ENCODE measurements around the gene SRP68.

The SRP68 gene

DNA sequence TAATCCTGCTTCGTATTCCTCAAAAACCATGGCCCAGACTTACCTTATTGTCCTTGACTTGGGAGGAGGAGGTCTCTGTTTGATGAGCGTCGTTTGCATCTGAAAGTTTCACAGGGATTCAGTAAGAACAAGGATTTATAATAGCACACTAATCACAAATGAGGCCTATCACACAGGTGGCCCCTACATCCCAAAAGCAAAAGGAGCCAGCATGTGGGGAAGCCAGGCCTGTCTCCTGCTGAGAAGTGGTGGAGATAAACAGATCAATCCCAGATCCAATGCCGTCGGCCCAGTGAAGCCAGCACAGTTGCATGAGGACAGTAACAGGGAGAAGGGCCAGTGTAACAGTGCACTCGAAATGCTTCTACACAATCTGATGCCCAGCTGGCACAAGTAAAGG lies 31.9 kb downstream of the SRP68 start:
- no peak for DNase-seq

DNA sequence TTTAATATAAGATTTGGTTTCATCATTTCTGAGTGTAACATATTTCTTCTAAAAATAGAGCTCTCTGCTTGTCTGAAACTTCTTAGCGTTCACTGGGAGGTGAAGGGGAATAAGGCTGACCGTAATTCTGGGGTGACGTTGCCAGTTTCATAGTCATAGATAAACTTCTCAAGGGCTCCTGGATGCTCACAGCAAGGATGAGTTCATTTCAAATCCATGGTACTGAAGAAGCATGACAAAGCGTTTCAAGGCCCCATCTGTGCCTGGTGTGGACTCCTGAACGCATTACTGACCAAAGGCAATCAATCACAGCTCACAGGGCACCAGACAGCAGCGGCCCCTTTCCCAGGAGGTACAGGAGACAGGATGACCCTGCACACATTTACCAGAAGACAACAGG lies 33.2 kb downstream of the SRP68 start:
- no peak for DNase-seq

DNA sequence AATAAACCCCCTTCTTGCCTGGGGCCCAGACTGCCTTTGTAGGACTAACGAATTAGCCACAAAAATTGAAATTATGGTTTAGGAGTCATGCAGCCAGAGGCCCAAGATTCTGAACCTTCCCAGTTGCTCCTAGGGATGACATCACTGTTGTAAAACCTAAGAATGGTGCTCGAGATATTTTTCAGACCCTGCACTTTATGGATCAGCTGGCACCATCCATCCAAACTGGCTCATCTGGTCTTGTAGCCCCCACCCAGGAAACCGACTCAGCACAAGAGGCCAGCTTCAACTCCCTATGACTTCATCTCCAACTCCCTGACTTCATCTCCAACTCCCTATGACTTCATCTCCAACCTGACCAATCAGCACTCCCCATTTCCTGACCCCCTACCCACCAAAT lies 34.3 kb downstream of the SRP68 start:
- DNase-seq, result no peak

DNA sequence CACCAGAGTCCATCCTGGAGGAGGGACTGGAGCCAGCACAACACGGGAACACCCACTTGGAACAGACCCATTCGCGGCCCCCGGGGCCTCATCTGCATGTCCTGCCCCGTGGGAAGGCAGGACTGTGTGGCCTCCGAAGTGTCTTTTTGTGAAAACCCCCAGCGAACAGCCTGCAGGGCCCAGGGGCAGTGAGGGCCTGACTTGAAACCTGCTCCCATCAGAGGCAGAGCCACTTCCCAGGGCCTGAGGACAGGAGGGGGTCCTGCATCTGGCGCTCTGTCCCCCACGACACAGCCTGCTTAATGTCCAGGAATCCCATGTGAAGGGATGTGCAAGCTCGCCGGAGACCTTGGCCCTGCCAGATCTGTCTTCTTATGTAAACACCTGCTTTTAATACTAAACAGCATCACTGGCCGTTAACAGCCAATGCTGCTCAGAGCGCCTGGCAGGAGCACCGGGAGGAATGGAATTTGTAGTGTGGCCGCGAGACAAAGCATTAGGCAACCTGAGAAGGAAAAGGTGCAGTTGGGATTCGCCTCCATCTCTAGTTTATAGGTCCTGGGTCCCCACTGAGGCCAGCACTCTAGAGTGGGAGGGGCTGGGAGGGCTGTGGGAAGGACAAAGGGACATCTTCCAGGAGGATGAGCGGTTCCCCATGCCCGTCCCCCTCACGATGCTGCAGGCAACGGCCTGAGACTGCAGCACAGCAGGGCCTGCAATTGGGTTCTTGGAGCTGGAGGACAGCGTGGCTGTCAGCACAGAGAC lies 35.6 kb downstream of the SRP68 start:
- DNase-seq, result no peak

DNA sequence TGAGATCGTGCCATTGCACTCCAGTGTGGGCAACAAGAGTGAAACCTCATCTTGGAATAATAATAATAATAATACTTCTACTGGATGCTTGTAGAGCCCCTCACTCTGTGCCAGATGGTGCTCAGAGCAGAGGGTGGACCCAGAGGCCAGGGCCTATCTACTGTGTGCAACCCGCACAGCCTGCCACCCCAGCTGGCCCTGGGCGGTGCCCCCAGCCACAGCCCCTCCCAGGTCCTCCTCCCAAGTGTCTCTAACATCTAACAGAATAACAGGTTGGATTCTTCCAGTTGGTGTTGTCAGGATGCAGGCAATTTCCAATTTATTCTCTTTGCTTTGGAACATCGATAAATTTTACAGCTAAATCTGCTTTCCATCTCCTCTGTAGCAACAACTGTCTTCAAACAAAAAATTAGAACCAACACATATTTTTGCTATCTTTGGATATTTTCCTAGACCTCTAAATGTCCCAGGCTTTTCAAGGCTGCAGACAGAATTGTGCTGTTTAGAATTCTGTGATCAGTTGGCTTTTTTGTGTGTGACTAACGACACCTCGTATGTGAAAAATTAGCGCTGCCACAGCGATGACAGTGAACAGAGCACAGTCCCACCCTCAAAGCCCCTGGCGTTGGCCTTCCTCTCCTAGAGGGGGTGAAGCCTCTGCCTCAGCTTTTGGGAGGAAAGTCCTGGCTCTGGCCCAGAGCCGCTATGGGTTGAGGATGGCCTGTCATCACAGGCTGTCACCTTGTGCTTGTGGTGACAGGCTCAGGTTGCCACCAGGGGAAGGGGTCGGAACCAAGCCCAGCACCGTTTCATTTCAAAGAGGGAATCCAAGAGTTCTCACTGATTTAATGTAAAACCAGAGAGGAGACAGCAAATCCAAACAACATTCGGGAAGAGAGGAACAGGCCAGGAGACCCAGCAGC lies 37.6 kb downstream of the SRP68 start:
- DNase-seq, result no peak

DNA sequence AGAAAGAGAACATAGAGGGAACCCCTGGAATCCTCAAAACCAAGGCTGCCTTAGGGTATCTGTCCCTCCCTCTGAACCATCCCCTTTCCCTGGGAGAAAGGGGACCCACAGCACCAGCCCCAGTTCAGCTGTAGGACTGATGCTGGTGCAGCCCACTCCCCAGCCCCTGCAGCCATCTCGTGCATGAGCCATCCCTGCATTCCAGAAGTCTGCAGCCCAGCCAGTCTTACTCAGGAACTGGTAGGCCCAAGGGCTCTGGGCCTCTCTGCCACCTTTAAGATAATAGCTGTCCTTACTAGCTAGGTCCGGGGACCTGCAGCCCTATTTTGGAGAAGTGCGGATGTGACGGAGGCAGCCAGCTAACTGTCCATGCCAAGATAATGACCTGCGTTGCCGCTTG lies 39.2 kb downstream of the SRP68 start:
- no peak for DNase-seq

DNA sequence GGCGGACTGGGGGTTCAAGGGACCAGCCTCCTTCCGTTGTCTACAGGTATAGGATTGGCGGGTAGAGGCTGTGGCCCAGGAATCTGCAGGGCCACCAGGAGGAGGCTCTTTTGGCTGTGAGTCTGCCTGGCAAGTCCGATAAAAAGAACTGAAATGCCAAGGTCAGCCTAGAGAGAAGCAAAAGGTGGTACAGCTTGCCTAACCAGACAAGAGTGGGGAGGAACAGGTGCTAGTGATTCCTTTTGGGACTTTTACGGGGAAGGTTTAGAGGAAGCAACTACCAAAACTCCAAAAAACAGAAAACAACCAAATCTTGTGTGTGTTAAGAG lies 39.6 kb downstream of the SRP68 start:
- no peak for DNase-seq

DNA sequence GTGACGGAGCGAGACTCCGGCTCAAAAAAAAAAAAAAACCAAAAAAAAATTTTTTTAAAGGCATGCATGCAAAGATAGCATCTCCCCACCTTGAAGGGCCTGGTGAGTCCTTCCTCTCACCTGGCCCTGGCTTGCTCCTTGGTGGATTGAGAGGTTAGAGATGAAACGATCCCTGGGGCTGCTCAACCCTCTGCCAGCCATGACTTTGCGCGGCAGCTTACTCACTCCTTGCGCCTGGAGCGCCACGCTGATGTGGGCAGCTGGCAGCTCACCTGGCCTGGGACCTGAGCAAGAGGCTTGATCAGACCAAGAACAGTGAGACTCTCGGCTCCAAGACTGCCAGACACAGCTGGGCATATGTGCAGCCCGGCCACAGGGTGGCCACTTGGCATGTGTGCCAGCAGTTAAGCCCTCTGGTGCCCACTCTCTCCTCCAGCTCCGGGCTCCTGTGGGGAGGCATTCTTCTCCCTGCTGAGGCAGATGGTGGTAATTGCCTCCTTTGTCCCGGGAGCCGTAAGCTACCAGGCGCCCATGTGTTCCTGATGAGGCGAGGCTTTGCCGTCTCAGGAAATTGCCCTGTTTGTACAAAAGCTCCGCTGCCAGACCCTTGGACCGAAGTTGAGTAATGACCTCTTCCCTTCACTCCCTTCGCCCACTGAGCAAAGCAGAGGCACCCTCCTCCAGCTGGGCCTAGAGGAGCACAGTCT lies 40.1 kb downstream of the SRP68 start:
- no peak for DNase-seq

DNA sequence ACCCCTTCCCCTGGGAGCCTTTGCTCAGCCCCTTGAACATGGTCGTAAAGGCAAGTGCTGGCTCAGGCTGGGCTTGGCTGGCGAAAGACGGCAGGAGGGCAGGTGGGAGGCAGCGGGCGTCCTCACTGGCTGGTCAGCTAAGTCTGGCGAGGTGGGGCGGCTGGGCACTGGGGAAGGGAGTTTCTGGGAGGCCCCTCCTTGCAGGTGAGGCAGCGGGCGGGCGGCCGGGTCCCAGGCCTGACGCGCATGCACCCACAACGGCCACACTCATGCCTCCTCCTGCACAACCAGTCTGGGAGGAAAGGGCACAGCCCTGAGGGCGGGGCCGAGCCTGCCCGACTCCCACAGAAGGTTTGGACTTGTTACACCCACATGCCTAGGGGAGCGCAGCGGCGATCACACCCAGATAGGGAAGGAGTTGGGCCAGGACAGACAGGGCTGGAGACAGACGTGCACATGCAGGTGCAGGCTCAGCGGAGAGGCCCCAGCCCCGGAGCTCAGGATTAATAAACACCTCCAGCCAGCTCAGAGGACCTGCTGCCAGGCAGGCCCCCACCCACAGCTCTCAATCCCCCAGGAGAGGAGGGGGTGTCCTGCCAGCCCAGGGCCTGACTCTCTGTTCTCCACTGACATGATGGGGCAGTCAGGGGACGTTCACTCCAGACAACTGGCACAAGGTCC lies 45.0 kb downstream of the SRP68 start, which contains the start of gene EVPL:
Gene EVPL (minus strand): TSS at position 148 of the 681 bp plus-strand sequence. CDS start 108 bp downstream, at position 40.
- DNase-seq, result no peak

DNA sequence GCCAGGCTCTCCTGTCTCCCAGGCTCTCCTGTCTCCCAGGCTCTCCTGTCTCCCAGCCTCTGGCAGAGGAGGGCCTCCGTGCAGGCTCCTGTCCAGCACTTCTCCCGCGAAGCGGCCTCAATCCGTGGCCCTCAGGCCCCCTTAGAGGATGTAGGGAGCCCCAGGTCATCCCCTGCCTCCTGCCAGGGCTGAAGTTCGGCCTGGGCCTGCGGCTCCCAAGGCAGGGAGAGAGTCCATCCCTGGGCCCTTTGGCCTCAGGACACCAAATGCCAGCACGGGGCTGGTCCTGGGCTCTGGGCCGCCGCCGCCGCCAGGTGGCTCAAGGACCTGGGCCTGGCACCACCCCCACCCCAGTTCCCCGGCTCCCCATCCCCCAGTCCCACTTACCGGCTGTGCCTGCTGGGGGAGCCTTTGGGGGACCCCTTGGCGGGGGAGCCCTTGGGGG lies 45.6 kb downstream of the SRP68 start:
- DNase-seq, result no peak

DNA sequence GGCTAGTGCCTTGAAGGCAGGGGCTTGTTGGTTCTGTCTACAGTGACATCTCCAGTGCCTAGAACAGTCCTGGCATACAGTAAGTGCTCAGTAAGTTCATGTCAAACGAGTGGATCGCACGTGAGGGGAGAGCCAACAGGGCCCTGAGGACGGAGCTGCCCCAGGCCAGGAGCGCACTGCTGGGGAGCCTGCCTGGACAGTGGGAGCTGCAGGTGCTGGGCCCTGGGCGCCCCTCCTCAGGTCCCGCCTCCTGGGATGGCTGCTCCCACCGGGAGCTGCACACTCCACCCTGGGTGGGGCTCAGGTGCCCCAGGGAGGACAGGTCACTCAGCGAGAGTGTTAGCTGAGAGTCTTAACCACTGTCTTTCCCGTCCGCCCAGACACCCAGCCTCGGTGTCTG lies 47.0 kb downstream of the SRP68 start:
- DNase-seq, result no peak

DNA sequence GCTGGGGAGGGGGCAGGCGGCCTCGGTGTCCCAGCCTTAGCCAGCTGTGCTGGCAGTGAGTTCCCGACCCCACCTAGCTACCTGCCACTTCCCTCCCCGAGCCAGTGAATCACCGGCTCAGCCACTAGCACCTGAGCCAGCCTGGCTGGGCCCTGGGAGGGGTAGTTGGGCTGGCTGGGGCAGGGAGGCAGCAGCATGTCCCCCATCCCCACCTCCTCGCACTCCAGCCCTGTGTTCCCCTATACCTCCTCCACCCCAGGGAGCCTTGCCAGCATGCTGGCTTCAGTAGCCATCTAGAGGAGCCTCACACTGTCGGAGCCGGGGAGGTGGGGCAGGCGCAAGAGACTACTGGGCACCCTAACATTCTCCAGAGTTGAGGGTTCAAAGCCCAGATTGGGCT lies 48.0 kb downstream of the SRP68 start:
- DNase-seq, result no peak

DNA sequence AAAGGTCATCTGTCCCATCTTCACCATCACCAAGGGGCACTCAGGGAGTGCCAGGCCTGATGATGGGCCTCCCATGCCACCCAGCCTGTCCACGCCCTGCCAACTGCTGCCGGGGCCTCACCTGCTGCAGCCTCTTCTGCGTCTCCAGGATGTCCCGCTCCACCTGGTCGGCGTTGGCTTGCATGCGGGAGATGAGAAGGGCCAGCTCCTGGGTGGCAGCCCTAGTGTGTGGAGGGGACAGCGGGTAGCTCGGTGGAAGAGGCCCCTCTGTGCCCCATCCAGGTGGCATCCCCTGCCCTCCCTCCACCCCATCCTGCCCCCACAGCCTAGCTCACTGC lies 48.4 kb downstream of the SRP68 start:
- no peak for DNase-seq

DNA sequence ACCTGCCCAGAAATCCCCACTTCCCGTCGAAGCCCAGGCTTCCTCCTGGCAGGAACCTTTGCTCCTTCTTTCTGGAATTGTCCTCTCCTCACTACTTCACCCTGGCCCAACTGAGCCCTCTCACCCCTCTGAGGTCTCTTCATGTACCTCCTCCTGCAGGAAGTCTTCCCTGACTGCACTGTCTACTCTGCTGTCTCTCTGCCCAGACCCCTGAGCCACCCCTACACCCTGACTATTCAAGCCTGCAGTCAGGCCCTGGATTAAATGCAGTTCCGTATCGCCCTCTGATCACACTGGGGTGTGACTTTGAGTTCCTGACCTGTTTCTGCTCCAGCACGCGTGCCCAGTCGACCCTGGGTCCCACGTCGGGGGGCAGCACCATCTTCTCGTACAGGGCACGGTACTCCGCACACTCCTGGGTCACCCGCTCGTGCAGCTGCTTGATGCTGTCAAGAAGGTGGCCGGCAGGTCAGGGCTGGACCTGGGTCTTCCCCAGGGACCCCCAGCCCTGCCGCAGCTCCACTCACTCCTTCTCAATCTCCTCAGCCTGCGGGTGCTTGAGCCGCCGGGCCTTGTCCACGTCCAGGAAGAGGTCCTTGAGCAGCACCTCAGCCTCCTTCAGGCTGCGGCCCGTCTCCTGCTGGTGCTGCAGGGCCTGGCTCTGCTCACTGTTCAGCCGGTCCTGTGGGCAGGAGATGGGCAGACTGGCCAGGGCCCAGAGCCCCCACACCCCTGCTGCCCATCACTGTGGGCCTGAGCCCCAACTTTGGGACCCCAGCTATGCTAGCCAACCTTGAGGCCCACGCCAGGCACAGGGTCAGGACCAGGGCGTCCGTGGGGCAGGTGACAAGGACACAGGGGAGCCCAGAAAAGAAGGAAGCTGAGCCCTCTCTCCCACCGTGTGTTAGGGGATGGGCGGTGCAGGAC lies 49.1 kb downstream of the SRP68 start:
- DNase-seq, result no peak

DNA sequence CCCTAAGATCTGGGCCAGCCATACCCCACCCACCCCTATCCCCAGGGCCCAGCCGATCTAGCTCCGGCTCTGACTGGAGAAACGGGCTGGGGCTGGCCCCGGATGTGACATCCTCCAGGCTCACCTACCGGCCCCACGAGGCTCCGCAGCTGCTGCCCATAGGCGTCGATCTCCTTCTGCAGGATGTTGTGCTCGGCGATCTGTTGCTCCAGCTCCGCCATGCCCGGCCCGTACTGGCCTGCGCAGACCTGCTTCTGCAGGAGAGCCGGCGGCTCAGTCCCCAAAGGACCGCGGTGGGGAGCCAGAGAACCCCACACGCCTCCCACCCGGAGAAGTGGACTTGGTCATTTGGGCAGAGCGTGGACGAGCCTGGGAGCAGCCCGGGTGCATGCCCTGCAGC lies 50.0 kb downstream of the SRP68 start:
- DNase-seq, result no peak

DNA sequence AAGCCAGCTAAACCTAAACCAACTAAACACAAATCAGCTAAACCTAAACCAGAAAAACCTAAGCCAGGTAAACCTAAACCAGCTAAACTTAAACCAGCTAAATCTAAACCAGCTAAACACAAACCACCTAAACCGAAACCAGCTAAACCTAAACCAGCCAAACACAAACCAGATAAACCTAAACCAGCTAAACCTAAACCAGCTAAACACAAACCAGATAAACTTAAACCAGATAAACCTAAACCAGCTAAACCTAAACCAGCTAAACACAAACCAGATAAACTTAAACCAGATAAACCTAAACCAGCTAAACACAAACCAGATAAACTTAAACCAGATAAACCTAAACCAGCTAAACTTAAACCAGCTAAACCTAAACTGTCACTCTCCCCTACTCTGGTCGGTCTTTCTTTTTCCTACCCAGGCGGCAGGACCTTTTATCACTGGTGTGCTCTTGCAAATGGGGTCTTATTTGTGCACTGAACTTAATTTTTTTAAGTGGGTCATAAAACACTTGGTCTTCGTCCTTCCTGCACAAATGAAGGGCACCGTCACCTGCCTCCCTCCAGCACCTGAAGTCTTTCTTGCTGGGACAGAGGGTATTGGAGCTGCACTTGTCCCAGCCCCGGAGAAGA lies 52.4 kb downstream of the SRP68 start:
- no peak for DNase-seq

DNA sequence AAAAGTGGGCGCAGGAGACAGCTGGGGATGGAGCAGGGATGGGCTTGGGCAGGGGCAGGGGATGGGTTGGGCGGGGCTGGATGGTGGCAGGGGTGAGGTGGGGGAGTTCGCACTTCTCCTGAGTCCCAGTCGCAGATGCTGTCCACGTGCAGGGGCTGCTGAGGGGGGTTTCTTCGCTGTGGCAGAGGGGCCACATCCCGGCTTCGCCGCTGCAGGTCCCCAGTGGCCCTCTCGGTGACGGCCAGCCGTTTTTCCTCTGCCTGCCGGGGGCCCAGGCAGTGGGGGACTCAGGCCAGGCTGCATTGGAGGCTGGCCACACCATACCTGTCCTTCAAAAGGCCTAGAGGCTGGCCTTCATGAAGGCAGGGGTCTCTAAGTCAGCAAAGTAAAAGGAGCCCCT lies 53.5 kb downstream of the SRP68 start:
- no peak for DNase-seq

DNA sequence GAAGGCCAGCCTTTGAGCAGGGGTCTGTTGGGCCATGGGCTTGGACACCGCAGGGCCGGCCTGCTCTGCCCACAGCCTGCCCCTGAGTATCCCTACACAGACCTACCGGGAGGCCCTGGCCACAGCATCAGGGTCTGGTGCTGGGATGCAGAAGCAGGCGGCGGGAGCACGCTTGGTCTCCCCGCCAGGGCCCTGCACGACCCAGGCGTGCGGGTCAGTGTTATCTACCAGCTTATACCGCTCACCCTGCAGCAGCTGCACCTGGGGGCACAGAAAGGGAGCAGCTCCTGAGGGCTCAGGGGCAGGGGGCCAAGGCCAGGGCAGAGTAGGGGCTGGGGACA lies 54.0 kb downstream of the SRP68 start:
- no peak for DNase-seq

DNA sequence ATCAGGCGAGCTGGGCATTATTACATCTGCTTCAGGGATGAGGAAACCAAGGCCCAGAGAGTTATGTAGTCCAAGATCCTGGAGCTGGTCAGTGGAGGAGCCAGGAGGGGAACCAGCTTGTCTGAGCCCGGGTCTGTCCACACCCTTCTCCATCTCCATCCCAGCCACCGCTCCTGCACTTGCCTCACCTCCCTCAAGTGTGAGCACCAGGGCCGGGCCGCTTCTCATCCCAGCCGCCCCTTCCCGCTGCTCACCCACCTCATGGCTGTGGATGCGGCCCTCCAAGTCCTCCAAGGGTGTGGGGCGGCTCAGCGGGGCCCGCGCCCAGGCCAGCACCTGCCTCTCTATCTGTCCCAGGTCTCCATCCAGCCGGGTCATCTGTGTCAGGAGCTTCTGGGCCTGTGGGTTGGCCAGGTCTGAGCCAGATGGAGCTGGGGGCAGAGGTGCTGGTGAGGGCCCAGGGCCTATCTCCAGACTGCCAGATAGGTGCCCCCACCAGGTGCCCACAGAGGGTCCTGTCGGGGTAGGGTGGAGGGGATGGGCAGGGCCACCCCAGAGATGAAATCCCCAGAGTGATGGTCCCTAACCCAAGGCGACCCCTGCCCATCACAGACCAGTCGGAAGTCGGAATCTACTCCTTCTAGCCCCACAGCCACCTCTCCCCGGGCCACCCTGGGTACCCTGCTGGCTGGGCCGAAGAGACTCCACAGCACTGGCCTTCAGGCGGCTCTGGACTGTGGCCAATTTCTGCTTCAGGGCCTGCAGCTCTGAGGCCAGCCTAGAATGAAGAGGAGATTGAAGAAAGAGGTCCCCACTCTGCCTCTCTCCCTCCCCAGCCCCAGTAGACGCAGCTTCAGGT lies 54.6 kb downstream of the SRP68 start:
- no peak for DNase-seq

DNA sequence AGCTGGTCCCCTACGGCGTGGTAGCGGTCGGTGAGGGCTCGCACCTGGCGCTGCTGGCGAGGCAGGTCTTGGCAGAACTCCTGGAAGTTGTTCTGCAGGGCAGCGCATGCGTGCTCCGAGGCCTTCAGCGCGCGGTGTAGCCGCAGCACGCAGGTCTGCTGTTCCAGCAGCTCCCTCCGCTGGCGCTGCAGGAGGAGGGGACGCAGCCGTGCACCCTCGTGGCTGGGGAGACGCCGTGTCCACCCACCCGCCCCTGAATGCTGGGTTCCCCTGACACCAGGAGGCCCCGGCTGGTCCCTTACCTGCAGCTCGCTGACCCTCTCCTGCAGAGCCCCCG lies 57.4 kb downstream of the SRP68 start:
- no peak for DNase-seq

Measured in NCI-H187 treated with DMSO at 0.1 percent for 48 hours (cell line).